ENCODE measurements around the gene RPN1. TPM values are rescaled to one million over a fixed set of nuclear protein-coding genes. Genes with fewer than 3 reads are reported as not detected.

RPN1 gene
- total RNA-seq, 4 donors from 2014 or later, result 91.5 to 150 (median 148) TPM

DNA sequence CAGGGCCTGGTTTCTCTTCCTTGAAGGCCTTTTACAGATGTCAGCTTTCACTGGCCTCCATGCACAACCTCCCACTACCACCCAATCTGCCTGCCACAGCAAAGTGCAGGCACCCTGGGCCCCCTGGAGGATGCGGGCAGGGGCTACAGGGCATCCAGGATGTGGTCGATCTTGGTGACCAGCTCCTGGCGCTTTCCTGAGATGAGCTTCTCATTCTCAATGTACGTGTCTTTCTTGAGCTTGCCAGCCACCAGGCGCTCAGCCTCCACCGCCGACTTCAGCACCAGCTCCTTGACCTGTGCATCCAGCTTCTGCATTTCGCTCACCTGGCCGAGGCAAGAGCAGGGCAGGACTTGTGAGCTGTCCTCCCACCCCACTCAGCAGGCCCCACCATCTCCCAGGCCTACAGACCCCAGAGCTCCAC, 30.3 kb downstream of the RPN1 start:
- WGBS, result 77% methylated on average over 4 of the region's 9 CpGs
- DNase-seq (ENCODE audit: low spot score in 2 of 2), result no peak
- TF ChIP-seq EP300 (IDR thresholded peaks at IDR 0.05) (no peak), POLR2A (IDR thresholded peaks at IDR 0.05) (no peak), POLR2AphosphoS5 (IDR thresholded peaks at IDR 0.05) (no peak)
- TF ChIP-seq, protein P1, sequence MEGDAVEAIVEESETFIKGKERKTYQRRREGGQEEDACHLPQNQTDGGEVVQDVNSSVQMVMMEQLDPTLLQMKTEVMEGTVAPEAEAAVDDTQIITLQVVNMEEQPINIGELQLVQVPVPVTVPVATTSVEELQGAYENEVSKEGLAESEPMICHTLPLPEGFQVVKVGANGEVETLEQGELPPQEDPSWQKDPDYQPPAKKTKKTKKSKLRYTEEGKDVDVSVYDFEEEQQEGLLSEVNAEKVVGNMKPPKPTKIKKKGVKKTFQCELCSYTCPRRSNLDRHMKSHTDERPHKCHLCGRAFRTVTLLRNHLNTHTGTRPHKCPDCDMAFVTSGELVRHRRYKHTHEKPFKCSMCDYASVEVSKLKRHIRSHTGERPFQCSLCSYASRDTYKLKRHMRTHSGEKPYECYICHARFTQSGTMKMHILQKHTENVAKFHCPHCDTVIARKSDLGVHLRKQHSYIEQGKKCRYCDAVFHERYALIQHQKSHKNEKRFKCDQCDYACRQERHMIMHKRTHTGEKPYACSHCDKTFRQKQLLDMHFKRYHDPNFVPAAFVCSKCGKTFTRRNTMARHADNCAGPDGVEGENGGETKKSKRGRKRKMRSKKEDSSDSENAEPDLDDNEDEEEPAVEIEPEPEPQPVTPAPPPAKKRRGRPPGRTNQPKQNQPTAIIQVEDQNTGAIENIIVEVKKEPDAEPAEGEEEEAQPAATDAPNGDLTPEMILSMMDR (IDR thresholded peaks at IDR 0.05), result no peak
- Histone ChIP-seq H3K27me3 (no peaks in the 10 kb centered on the region), H3K27ac (no peak overlapping the region), H3K4me1 (peaks cover 26% of the 10 kb centered on the region), H3K4me3 (no peak overlapping the region), H3K9me3 (no peaks in the 10 kb centered on the region), H3K36me3 (peaks cover 56% of the 10 kb centered on the region)

DNA sequence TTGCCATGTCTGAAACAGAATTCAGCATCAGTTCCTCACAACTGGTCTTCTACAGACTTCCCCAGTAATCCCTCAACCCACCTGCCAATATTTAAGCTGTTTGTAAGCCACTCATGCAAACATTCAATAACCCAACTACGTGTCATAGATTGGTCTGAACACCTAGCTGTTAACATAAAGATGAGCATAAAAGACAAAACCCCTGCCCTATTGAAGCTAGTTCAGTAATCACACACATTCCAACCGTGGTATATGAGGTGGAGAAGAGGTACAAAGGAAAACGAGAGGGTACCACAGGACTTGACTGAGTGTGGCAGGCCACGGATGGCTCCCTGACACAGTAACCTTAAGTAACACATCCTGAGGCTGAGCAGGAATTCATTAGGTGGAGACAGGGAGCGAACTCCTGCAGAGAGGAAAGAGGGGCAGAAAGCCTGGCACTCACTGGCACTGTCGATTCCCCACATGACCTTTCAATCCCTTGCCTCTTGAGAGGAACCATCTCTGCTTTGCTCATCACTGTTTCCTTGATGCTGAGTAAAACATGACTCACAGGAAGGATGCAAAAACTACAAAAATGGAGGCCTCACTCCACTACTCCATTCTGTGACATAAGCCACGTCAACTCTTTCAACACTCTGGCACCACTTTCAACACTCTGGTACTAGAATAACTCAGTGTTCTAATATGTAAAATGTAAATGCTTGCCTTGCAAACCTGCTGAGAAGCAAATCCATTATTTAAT, 31.3 kb downstream of the RPN1 start:
- no peak overlapping the region for H3K4me3 ChIP-seq
- WGBS, result 66% methylated on average over 7 of the region's 7 CpGs
- TF ChIP-seq, protein P1 (IDR thresholded peaks at IDR 0.05), result no peak
- TF ChIP-seq EP300 (IDR thresholded peaks at IDR 0.05) (no peak), POLR2A (IDR thresholded peaks at IDR 0.05) (no peak), POLR2AphosphoS5 (IDR thresholded peaks at IDR 0.05) (no peak)
- no peaks in the 10 kb centered on the region for H3K9me3 ChIP-seq
- no peaks in the 10 kb centered on the region for H3K27me3 ChIP-seq
- no peak overlapping the region for H3K27ac ChIP-seq
- H3K36me3 ChIP-seq, result peaks cover 46% of the 10 kb centered on the region
- H3K4me1 ChIP-seq, result peaks cover 23% of the 10 kb centered on the region
- DNase-seq (ENCODE audit: low spot score in 2 of 2), result no peak

DNA sequence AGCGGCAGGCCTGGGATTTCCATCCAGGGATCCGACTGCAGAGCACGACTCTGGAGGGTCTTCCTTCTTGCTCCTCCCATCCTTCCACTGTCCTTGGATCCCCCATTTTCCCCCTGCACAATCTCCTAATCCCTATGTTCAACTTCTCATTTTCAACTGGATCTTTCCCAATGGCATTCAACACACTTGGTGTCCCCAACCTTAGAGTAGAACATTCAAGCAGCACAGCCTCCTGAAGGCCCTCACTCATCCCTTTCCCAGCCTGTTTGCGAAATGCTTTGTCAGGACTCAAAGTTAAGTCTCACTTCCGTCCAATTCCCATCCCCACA, 32.3 kb downstream of the RPN1 start:
- Histone ChIP-seq H3K4me3 (peak overlapping the region; percentile 92), H3K36me3 (peaks cover 37% of the 10 kb centered on the region), H3K27ac (peak overlapping the region; percentile 86), H3K9me3 (no peaks in the 10 kb centered on the region), H3K4me1 (peaks cover 20% of the 10 kb centered on the region), H3K27me3 (no peaks in the 10 kb centered on the region)
- no peak for DNase-seq (ENCODE audit: low spot score in 2 of 2)
- 26% methylated on average over 5 of the region's 5 CpGs for WGBS
- TF ChIP-seq EP300 (IDR thresholded peaks at IDR 0.05) (no peak), POLR2AphosphoS5 (IDR thresholded peaks at IDR 0.05) (no peak), POLR2A (IDR thresholded peaks at IDR 0.05) (no peak)
- TF ChIP-seq, protein P1 (IDR thresholded peaks at IDR 0.05), result no peak

DNA sequence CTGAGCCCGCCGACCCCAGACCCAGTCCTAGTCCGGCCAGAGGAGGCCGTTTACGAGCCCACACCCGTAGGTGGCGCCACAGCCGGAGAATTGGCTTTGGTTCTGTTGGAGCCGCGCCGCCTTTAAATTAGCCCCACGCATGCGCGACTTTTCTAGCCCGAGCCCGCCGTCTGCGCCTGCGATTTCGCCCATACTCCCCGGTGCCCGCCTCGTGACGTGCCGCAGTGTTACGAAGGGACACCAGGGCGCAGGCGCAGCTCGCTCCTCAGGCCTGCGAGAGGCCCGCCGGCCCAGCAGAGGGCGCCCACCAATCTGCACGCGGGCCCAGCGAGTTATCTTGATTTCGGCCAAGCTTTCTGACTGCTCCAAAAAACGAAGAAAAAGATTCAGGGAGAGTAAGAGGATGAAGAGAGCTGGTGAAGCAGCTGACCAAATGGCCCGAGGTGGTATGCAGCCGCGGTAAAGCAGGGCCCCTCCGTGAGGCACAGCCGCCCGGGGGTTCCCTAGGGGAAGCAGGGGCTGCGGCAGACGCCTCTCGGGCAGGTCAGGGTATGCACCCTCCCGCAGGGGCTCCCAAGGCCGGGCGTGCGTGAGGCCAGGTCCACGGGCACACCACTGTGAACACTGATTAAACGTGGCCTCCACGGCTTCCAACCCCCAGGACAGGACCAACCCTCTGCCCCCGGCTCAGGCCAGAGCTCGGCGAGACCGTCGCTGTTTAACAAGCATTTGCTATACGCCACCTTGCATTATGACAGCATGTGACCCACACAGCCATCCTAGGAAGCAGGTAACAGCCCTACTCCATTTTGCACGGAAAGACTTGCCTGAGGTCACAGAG, 32.8 kb downstream of the RPN1 start:
- peak overlapping the region; percentile 92 for H3K4me3 ChIP-seq
- WGBS, result under 1% methylated on average over 32 of the region's 61 CpGs
- no peaks in the 10 kb centered on the region for H3K9me3 ChIP-seq
- no peaks in the 10 kb centered on the region for H3K27me3 ChIP-seq
- H3K27ac ChIP-seq, result peak overlapping the region; percentile 86
- peaks cover 20% of the 10 kb centered on the region for H3K4me1 ChIP-seq
- peaks cover 32% of the 10 kb centered on the region for H3K36me3 ChIP-seq
- peak; percentile 99 for DNase-seq (ENCODE audit: low spot score in 2 of 2)
- TF ChIP-seq, protein P1 (IDR thresholded peaks at IDR 0.05), result peak; percentile 91 to 99
- TF ChIP-seq POLR2A (IDR thresholded peaks at IDR 0.05) (no peak), POLR2AphosphoS5 (IDR thresholded peaks at IDR 0.05) (peak in 2 of 3 donors; percentile 5 to 52), EP300 (IDR thresholded peaks at IDR 0.05) (no peak)

DNA sequence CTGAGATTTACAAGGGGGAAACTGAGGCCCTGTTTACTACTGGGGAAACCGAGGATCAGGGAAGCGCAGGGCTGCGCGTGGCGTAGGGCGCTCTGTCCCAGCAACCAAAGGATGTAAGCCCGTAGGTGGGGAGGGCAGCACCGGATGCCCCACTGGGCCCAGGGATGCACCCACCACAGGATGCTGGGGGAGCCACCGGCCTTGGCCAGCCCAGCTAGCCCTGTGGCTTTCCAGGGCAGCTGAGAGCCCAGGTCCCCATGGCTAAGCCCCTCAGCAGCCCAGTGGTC, 33.4 kb downstream of the RPN1 start:
- Histone ChIP-seq H3K27ac (no peak overlapping the region), H3K36me3 (peaks cover 26% of the 10 kb centered on the region), H3K4me3 (peak overlapping the region; percentile 92), H3K4me1 (peaks cover 20% of the 10 kb centered on the region), H3K9me3 (no peaks in the 10 kb centered on the region), H3K27me3 (no peaks in the 10 kb centered on the region)
- TF ChIP-seq POLR2AphosphoS5 (IDR thresholded peaks at IDR 0.05), result no peak
- no peak for TF ChIP-seq POLR2A (IDR thresholded peaks at IDR 0.05)
- TF ChIP-seq, protein P1 (IDR thresholded peaks at IDR 0.05), result no peak
- no peak for TF ChIP-seq EP300 (IDR thresholded peaks at IDR 0.05)
- no peak for DNase-seq (ENCODE audit: low spot score in 2 of 2)
- 67% methylated on average over 1 of the region's 9 CpGs for WGBS

Measured in suprapubic skin (tissue), 4 donors.